Suppressor macrophage treated with lipopolysaccharide for 1 hour (primary cell): Measurements from ENCODE around the gene KIF16B.
A peak's percentile ranks its signal among the peaks of the same experiment; 100 is the strongest.
"Not testable (repeated sequence)": the region's sequence is repeated elsewhere in the genome, so short reads cannot be mapped to it uniquely, and the experiment has no call there.

Source experiments
- DNase-seq, 3 donors: peaks; one replicate each; pipeline ENCODE4 v3.0.0-alpha.2; 2020 to 2022

Gene KIF16B

GRCh38 chr20:16588241-16588640 is 15.0 kb upstream of the KIF16B start:
- DNase-seq: no peak

- DNase-seq: no peak
These were observed 13.8 kb upstream of the KIF16B start for GRCh38 chr20:16587066-16587465.

- no peak for DNase-seq
These were observed 10.2 kb upstream of the KIF16B start for GRCh38 chr20:16583474-16583873.

- no peak for DNase-seq
These were observed 8.0 kb upstream of the KIF16B start for GRCh38 chr20:16581241-16581640.

GRCh38 chr20:16580620-16581019 is 7.4 kb upstream of the KIF16B start:
- no peak for DNase-seq

GRCh38 chr20:16580147-16580546 is 6.9 kb upstream of the KIF16B start:
- no peak for DNase-seq

- no peak for DNase-seq
These were observed 3.0 kb upstream of the KIF16B start for GRCh38 chr20:16576219-16576618.

GRCh38 chr20:16575390-16576140 is 2.3 kb upstream of the KIF16B start:
- no peak for DNase-seq

GRCh38 chr20:16574656-16575355 is 1.6 kb upstream of the KIF16B start:
- peak; percentile 79 to 88 (median 87) for DNase-seq

GRCh38 chr20:16571333-16571732 is 1.9 kb downstream of the KIF16B start:
- no peak for DNase-seq

GRCh38 chr20:16569246-16570153 is 3.7 kb downstream of the KIF16B start:
- peak in 2 of 3 donors; percentile 6 to 21 for DNase-seq

- no peak for DNase-seq
These were observed 7.2 kb downstream of the KIF16B start for GRCh38 chr20:16566080-16566479.

GRCh38 chr20:16564079-16564478 is 9.2 kb downstream of the KIF16B start:
- not testable (repeated sequence) for DNase-seq

- DNase-seq: no peak
These were observed 10.0 kb downstream of the KIF16B start for GRCh38 chr20:16563066-16563806.

GRCh38 chr20:16562259-16562658 is 11.0 kb downstream of the KIF16B start:
- DNase-seq: no peak

- DNase-seq: no peak
These were observed 12.6 kb downstream of the KIF16B start for GRCh38 chr20:16560661-16561060.

- DNase-seq: no peak
These were observed 13.0 kb downstream of the KIF16B start for GRCh38 chr20:16560216-16560615.

- peak; percentile 12 to 40 (median 13) for DNase-seq
These were observed 16.9 kb downstream of the KIF16B start for GRCh38 chr20:16556301-16556700.

- no peak for DNase-seq
These were observed 17.5 kb downstream of the KIF16B start for GRCh38 chr20:16555754-16556153.

- DNase-seq: no peak
These were observed 18.3 kb downstream of the KIF16B start for GRCh38 chr20:16554766-16555543.

GRCh38 chr20:16553684-16554083 is 19.6 kb downstream of the KIF16B start:
- DNase-seq: no peak

GRCh38 chr20:16553101-16553500 is 20.1 kb downstream of the KIF16B start:
- DNase-seq: no peak
